ENCODE data around the gene HOXA7.

Gene HOXA7

GRCh38 chr7:27112955-27113949 lies 43.2 kb downstream of the HOXA7 start (continued):
- TF ChIP-seq ZNF223 (tag by site-specific recombination; IDR thresholded peaks at IDR 0.05) (no peak), ZNF776 (tag by site-specific recombination; IDR thresholded peaks at IDR 0.05; ENCODE audit: borderline replicate concordance) (no peak), ZNF221 (tag by site-specific recombination; IDR thresholded peaks at IDR 0.05; ENCODE audit: borderline replicate concordance) (no peak), MEIS1 (CRISPR knock-in tag; IDR thresholded peaks at IDR 0.05; ENCODE audit: borderline replicate concordance) (peak; percentile 86; the same call in 1 of the 2 replicates), ZNF76 (tag by site-specific recombination; IDR thresholded peaks at IDR 0.05; ENCODE audit: borderline replicate concordance, low read depth) (no peak), ZNF10 (tag by site-specific recombination; IDR thresholded peaks at IDR 0.05) (no peak), ZNF473 (tag by site-specific recombination; IDR thresholded peaks at IDR 0.05) (no peak), ZNF23 (tag by site-specific recombination; IDR thresholded peaks at IDR 0.05; ENCODE audit: borderline replicate concordance) (no peak), ZNF843 (tag by site-specific recombination; IDR thresholded peaks at IDR 0.05) (0 out of 2 replicates have a peak, but pooled peaks have one; percentile 62), ZXDB (tag by site-specific recombination; IDR thresholded peaks at IDR 0.05) (peak; percentile 70), OSR2 (tag by site-specific recombination; IDR thresholded peaks at IDR 0.05) (peak; percentile 53; the same call in 1 of the 2 replicates), AEBP2 (tag by site-specific recombination; IDR thresholded peaks at IDR 0.05; ENCODE audit: borderline replicate concordance) (no peak), ZNF140 (tag by site-specific recombination; IDR thresholded peaks at IDR 0.05) (no peak), ZNF629 (tag by site-specific recombination; IDR thresholded peaks at IDR 0.05) (0 out of 2 replicates have a peak, but pooled peaks have one; percentile 25), ZNF585B (tag by site-specific recombination; IDR thresholded peaks at IDR 0.05) (no peak), ATF2 (tag by site-specific recombination; IDR thresholded peaks at IDR 0.05; ENCODE audit: low read depth) (no peak), GFI1B (tag by site-specific recombination; IDR thresholded peaks at IDR 0.05) (peak; percentile 90), ZNF571 (tag by site-specific recombination; IDR thresholded peaks at IDR 0.05) (no peak), ZBTB26 (tag by site-specific recombination; optimal IDR thresholded peaks at IDR 0.05) (peak; percentile 54), PRDM4 (tag by site-specific recombination; IDR thresholded peaks at IDR 0.05) (no peak), ZNF645 (tag by site-specific recombination; IDR thresholded peaks at IDR 0.05) (no peak), ZNF311 (tag by site-specific recombination; IDR thresholded peaks at IDR 0.05; ENCODE audit: borderline replicate concordance) (no peak), ZSCAN23 (tag by site-specific recombination; IDR thresholded peaks at IDR 0.05) (no peak), ZSCAN18 (tag by site-specific recombination; IDR thresholded peaks at IDR 0.05) (no peak), IKZF3 (tag by site-specific recombination; IDR thresholded peaks at IDR 0.05) (peak; percentile 62; the same call in 1 of the 2 replicates), ZBTB44 (tag by site-specific recombination; IDR thresholded peaks at IDR 0.05) (no peak), ZNF292 (tag by site-specific recombination; IDR thresholded peaks at IDR 0.05; ENCODE audit: borderline replicate concordance, low read depth) (no peak), ZNF121 (tag by site-specific recombination; IDR thresholded peaks at IDR 0.05) (no peak)
